ENCODE results near the gene KLHDC8B. TPM values are rescaled to one million over a fixed set of nuclear protein-coding genes. Genes with fewer than 3 reads are reported as not detected.

The KLHDC8B gene
- total RNA-seq, 1 donor from 2014 or later = 53.5 TPM

Other genes starting within 250 kb of the KLHDC8B start
- gene P4HTM, start 181.4 kb upstream of the KLHDC8B start, total RNA-seq = 16.2 TPM
- gene WDR6, start 164.2 kb upstream of the KLHDC8B start, total RNA-seq = 104 TPM
- 16.0 TPM for gene DALRD3, start 153.0 kb upstream of the KLHDC8B start, total RNA-seq
- gene NDUFAF3, start 149.5 kb upstream of the KLHDC8B start, total RNA-seq = 102 TPM
- 123 TPM for gene IMPDH2, start 142.2 kb upstream of the KLHDC8B start, total RNA-seq
- gene QRICH1, start 77.5 kb upstream of the KLHDC8B start, total RNA-seq = 96.9 TPM
- 167 TPM for gene QARS1, start 66.8 kb upstream of the KLHDC8B start, total RNA-seq
- gene USP19, start 50.8 kb upstream of the KLHDC8B start, total RNA-seq = 45.0 TPM
- gene LAMB2, start 38.5 kb upstream of the KLHDC8B start, total RNA-seq = 310 TPM
- gene CCDC71, start 5.3 kb upstream of the KLHDC8B start, total RNA-seq = 19.4 TPM
- gene C3orf62, start 105.6 kb downstream of the KLHDC8B start, total RNA-seq = 5.8 TPM
- 65.5 TPM for gene USP4, start 168.5 kb downstream of the KLHDC8B start, total RNA-seq
- 724 TPM for gene GPX1, start 186.8 kb downstream of the KLHDC8B start, total RNA-seq
- 563 TPM for gene RHOA, start 240.4 kb downstream of the KLHDC8B start, total RNA-seq
- gene TCTA, start 240.8 kb downstream of the KLHDC8B start, total RNA-seq = 23.5 TPM

Data from mesenteric fat pad (tissue), 1 donor.